GM18909 (cell line): Measurements from ENCODE around the gene DAZL.

Experiments
- ATAC-seq: cut with Tn5 transposase; IDR thresholded peaks from one replicate; pipeline ENCODE4 v1.9.1; 2021; ENCODE audit warnings: mild to moderate bottlenecking; ENCODE audit not compliant: unreplicated experiment, poor library complexity

Gene DAZL

DNA sequence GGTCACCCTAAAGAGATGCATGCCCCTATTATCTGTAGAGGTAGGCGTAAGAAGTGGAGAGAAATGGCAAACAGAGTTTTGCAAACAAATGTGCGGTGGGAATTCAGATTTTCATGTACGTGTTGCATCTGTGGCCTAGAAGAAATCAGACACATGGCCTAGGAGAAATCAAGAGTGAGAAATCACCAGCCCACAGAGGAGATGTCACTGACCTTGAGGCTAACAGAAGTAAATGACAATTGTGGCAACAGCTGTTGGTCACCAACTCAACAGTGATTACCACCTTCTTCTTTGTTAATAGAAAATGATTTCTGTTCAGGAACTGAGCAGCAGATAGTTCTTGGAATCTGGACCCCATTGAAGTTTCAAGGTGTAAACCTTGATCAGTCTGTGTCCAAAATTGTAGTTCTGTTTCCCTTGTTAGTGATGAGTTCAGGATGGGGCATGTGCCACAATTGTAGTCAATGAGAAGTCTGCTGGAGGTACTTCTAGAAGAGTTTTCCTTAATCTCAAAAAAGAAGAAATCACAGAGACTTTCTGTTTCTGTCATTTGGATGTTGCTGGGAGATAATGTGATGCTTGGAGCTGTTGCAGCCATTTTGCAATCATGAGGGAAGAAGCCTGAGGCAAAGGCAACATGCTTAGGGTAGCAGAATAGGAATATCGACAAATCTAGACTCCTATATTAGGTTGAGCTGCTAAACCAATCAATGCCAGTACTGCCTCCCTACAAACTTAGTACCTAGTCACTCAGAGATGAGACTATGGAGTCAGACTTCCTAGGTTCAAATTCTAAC, 57.5 kb downstream of the DAZL start:
- no peak for ATAC-seq

DNA sequence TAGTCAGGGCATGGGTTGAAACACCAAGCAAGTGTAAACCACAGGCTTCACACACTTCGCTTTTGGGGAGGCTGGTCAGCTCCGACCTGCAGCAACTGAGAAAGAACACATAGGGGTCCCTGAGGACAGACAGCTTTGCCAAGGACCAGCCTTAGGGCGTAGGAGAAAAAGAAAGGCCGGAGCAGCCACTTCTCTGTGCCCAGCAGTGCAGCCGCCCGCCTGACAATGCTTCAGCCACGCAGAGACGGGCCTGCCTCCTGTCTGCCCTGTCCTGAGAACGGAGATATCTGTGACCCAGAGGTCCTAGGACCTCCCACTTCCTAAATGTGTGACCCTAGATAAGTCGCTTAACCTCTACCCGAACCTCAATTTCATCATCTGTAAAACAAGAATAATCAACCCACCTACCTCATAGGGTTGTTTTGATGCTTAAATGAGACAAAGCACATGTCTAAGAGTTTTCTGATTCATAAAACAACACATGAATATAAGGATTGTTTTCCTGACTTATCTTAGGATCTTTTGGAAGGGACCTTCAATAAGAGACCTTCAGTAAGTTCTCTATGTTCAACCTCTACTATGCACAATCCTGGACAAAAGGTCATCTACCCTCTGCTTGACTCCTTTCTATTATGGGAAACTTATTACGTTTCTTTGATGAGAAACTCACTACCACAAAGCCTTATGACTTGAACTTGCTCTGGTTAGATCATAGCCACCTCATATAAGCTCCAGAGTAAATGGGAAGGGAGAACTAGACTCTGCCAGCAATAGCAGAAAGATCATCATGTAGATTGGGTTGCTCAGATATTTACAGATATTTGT, 58.8 kb downstream of the DAZL start:
- ATAC-seq, result no peak

DNA sequence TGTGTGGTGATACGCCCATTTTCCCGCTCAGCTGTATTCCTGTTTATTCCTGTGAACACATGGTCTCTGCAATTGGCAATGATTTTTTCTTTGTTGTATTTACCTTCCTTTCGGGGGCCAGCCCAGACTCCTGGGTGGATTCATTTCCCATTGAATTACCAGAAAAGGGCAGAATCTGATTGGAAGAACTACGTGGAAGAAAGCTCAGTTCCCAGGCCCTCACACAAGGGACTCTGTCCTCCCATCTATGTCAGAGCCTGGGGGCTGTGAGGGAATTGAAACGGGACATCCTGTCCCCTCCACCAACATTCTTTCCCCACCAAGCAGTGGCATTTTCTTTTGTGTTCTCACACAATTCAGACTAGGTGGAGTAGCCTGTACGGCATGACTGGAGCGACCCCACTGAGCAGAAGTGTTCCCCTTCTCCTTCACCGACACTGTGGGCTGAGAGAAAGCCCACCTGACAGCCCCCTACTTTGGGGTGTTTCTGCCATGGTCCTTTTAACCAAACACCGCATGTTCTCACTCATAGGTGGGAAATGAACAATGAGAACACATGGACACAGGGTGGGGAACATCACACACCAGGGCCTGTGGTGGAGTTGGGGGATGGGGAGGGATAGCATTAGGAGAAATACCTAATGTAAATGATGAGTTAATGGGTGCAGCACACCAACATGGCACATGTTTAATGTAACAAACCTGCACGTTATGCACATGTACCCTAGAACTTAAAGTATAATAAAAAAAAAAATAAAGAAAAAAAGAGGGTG, 59.6 kb downstream of the DAZL start:
- no peak for ATAC-seq

DNA sequence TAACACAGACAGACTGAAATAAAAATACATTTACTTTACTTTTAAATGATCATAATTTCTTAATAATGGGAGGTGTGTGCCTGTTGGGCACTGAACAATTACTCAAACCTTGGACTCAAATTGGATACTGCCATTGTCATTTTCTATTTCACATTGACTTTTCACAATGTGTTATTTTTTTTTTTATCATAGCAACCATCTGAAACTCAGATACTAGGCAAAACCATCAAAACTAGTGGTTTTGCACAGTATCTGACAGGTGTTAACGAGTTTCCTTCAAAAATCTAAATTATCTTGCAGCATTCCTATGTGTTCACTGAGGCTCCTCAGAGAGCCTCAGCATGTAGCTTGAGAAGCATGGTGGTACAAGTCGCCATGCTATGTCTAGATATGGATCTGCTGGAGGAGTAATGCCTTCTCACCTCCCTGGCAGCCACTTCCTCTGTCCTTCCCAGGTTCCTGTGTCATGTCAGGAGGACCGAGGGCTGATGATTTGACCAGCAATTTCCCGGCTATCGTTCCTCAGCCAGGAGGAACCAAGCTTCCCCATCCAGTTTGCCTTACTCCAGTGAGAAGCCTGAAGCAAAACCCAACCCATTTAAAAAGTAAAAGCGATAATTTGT, 61.9 kb downstream of the DAZL start:
- no peak for ATAC-seq

DNA sequence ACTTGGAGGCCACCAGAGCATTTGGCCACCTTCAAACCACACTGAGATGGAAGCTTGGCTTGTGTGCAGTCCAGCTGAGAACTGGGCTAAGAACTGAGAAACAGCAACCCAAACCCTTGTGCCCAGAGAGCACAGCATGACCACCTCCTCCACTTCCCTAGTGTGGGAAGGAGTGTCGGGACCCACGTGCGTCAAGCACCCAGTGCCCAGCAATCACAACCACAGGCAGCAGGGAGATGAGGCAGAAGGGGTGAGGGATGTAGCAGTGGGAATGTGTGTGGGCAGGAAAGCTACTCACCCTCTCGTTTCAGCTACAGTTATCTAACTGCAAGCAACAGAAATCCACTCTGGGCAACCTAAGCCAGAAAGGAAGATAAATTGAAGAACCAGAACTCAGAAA, 66.7 kb downstream of the DAZL start:
- ATAC-seq, result no peak

DNA sequence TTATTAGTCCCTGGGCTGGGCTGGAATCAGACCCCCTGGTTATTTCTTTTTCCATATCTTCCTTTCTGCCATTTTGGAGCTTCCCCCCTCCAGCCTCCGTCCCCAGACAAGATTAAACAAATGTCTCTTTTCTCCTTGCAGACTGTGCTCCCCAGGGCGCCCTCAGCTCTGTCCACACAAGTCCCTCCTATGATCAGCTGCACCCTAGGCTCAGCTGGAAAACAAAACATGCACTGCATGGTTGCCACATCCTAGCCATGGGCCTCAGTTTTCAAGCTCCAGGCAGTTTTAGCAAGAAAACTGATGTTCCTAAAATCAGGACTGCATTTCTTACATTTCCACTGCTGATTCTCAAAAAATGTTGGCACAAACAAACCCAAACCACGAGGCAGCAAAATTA, 68.2 kb downstream of the DAZL start:
- ATAC-seq, result no peak
